HL-60/S4 (cell line): ENCODE data around the gene NPVF.

Experiments used
- in situ Hi-C: fragments of 300-500 bp; cut with MboI; formaldehyde crosslinking; loops from 2 replicates; pipeline ENCODE4 v1.14.3; 2022; ENCODE audit warnings: low sequenced_read_pairs

The NPVF gene

GRCh38 chr7:25238066-25238725 lies 9.9 kb upstream of the NPVF start:
- in situ Hi-C loops: no loop called here

- in situ Hi-C loops: no loop called here
Observed at GRCh38 chr7:25235471-25235870, 7.2 kb upstream of the NPVF start.

GRCh38 chr7:25234336-25234735 lies 6.0 kb upstream of the NPVF start:
- in situ Hi-C loops: no loop called here

- in situ Hi-C loops: no loop called here
Observed at GRCh38 chr7:25223206-25223605, 5.1 kb downstream of the NPVF start.

GRCh38 chr7:25222666-25223065 lies 5.6 kb downstream of the NPVF start:
- in situ Hi-C loops: no loop called here

- in situ Hi-C loops: no loop called here
Observed at GRCh38 chr7:25221009-25221408, 7.3 kb downstream of the NPVF start.

GRCh38 chr7:25218191-25218590 lies 10.1 kb downstream of the NPVF start:
- in situ Hi-C loops: no loop called here

GRCh38 chr7:25216837-25217236 lies 11.4 kb downstream of the NPVF start:
- in situ Hi-C loops: no loop called here

- in situ Hi-C loops: no loop called here
Observed at GRCh38 chr7:25215694-25216335, 12.5 kb downstream of the NPVF start.

GRCh38 chr7:25208525-25209221 lies 19.6 kb downstream of the NPVF start:
- in situ Hi-C loops: no loop called here

- in situ Hi-C loops: no loop called here
Observed at GRCh38 chr7:25207887-25208286, 20.4 kb downstream of the NPVF start.

GRCh38 chr7:25206765-25207164 lies 21.5 kb downstream of the NPVF start:
- in situ Hi-C loops: no loop called here

GRCh38 chr7:25196132-25196896 lies 32.0 kb downstream of the NPVF start:
- in situ Hi-C loops: no loop called here

GRCh38 chr7:25194036-25194435 lies 34.2 kb downstream of the NPVF start:
- in situ Hi-C loops: no loop called here

- in situ Hi-C loops: no loop called here
Observed at GRCh38 chr7:25192043-25192442, 36.2 kb downstream of the NPVF start.

- in situ Hi-C loops: no loop called here
Observed at GRCh38 chr7:25189197-25189596, 39.1 kb downstream of the NPVF start.

GRCh38 chr7:25187932-25188331 lies 40.4 kb downstream of the NPVF start:
- in situ Hi-C loops: no loop called here

GRCh38 chr7:25186436-25186835 lies 41.9 kb downstream of the NPVF start:
- in situ Hi-C loops: no loop called here

- in situ Hi-C loops: no loop called here
Observed at GRCh38 chr7:25181532-25181931, 46.8 kb downstream of the NPVF start.

- in situ Hi-C loops: no loop called here
Observed at GRCh38 chr7:25180946-25181345, 47.3 kb downstream of the NPVF start.

GRCh38 chr7:25180592-25180923 lies 47.7 kb downstream of the NPVF start:
- in situ Hi-C loops: no loop called here
